Vagina (tissue), 2 donors: ENCODE measurements around the gene PTCD3. TPM values are rescaled to one million over a fixed set of nuclear protein-coding genes. Genes with fewer than 3 reads are reported as not detected.

Source experiments
- DNase-seq, 2 donors: peaks; one replicate each; pipeline ENCODE4 v3.0.0-alpha.2; 2017; ENCODE audit errors: extremely low spot score in 2 of 2
- H3K27ac ChIP-seq: fragments of 200-600 bp; sonication (generic); one replicate; pipeline ENCODE4 v1.5.1; 2019
- H3K27me3 ChIP-seq: fragments of 200-600 bp; sonication (generic); one replicate; pipeline ENCODE4 v1.5.1; 2019
- H3K36me3 ChIP-seq, 2 donors: fragments of 200-600 bp; sonication (generic); one replicate each; pipeline ENCODE4 v1.5.1; 2017 to 2019
- H3K4me1 ChIP-seq: fragments of 200-600 bp; sonication (generic); one replicate; pipeline ENCODE4 v1.5.1; 2019
- H3K4me3 ChIP-seq, 2 donors: fragments of 200-600 bp; sonication (generic); 1 replicate in 1 of 2; 2 replicates in 1 of 2; pipeline ENCODE4 v1.5.1; 2016 to 2019
- H3K9me3 ChIP-seq: fragments of 200-600 bp; sonication (generic); one replicate; pipeline ENCODE4 v1.5.1; 2019
- CTCF ChIP-seq, 3 experiments: fragments of 450-650 bp in 2 of 3; fragments of 200-600 bp in 1 of 3; sonication (generic) in 1 of 3; IDR thresholded peaks; one replicate each; pipeline ENCODE4 v1.5.1; 2017 to 2019; ENCODE audit warnings: antibody characterized with exemption in 3 of 3, mild to moderate bottlenecking in 2 of 3, moderate library complexity in 2 of 3
- POLR2A ChIP-seq, 2 donors: fragments of 450-650 bp; IDR thresholded peaks; one replicate each; pipeline ENCODE4 v1.6.1; 2017; ENCODE audit warnings: antibody characterized with exemption in 2 of 2, mild to moderate bottlenecking in 2 of 2, moderate library complexity in 2 of 2
- POLR2AphosphoS5 ChIP-seq, 2 donors: sonication (generic); formaldehyde crosslinking; IDR thresholded peaks; one replicate each; pipeline ENCODE4 v1.9.0; 2017; ENCODE audit warnings: antibody characterized with exemption in 2 of 2, mild to moderate bottlenecking in 2 of 2, low read depth in 1 of 2; ENCODE audit not compliant: insufficient read depth in 1 of 2
- intact Hi-C: fragments of 100-400 bp; cut with DNase I; formaldehyde crosslinking; loops from one replicate; pipeline ENCODE4 v1.15.1; 2023
- total RNA-seq: library from RNA; depleted of rRNA; stranded (reverse); fragments of >200 nt; gene quantifications from one replicate; pipeline ENCODE4 v1.2.3, GENCODE V29; 2016

Gene PTCD3
- total RNA-seq, 1 donor from 2014 or later: 61.6 TPM

GRCh38 chr2:86081724-86082123 is 24.3 kb upstream of the PTCD3 start:
- Histone ChIP-seq H3K4me1 (peaks cover 17% of the 10 kb centered on the region), H3K27ac (no peak overlapping the region), H3K4me3 (no peak overlapping the region), H3K9me3 (no peaks in the 10 kb centered on the region), H3K27me3 (no peaks in the 10 kb centered on the region), H3K36me3 (peaks cover 0 to 15% of the 10 kb centered on the region in 2 donors)
- TF ChIP-seq POLR2A (IDR thresholded peaks at IDR 0.05): no peak
- intact Hi-C loops: loop anchor here (10.0 kb wide), 1 partner anchor 367 kb away; no protein-coding TSS in a partner anchor
- no peak for DNase-seq

DNA sequence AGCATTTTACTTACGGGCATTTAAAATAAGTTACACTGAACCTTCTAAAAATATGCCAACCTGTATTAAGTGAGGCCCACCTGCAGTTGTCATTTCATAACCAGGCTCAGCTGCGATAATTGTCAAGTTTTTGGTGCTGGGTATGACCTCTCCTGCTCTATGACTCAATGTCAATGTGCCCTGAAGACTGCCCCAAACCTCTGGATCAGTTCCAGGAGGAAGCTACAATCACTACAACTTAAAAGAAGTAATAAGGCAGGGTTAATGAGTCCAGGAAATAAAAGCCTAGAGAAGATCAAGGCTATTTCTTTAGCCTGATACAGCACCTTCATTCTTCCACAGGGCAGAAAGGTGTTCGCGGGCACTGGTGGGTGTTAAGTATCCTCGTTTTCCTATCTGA is 23.3 kb upstream of the PTCD3 start:
- DNase-seq: no peak
- intact Hi-C loops: loop anchor here (10.0 kb wide), 1 partner anchor 368 kb away; no protein-coding TSS in a partner anchor

GRCh38 chr2:86087936-86088850 is 17.8 kb upstream of the PTCD3 start:
- H3K36me3 ChIP-seq: peaks cover 0 to 44% of the 10 kb centered on the region in 2 donors

More for the DNA sequence above, 23.3 kb upstream of the PTCD3 start:
- TF ChIP-seq CTCF (IDR thresholded peaks at IDR 0.05): no peak
- TF ChIP-seq POLR2A (IDR thresholded peaks at IDR 0.05): no peak
- no peak for TF ChIP-seq POLR2AphosphoS5 (IDR thresholded peaks at IDR 0.05; ENCODE audit: insufficient read depth in 1 of 2, low read depth in 1 of 2)
- Histone ChIP-seq H3K36me3 (peaks cover 0 to 18% of the 10 kb centered on the region in 2 donors), H3K9me3 (no peaks in the 10 kb centered on the region), H3K4me1 (peaks cover 17% of the 10 kb centered on the region), H3K4me3 (no peak overlapping the region), H3K27ac (no peak overlapping the region), H3K27me3 (no peaks in the 10 kb centered on the region)

GRCh38 chr2:86094229-86094628 is 11.8 kb upstream of the PTCD3 start:
- Histone ChIP-seq H3K27me3 (no peaks in the 10 kb centered on the region), H3K27ac (no peak overlapping the region), H3K36me3 (peaks cover 0 to 58% of the 10 kb centered on the region in 2 donors), H3K4me1 (no peaks in the 10 kb centered on the region), H3K4me3 (no peak overlapping the region), H3K9me3 (no peaks in the 10 kb centered on the region)
- intact Hi-C loops: no loop called here
- no peak for DNase-seq
- TF ChIP-seq CTCF (IDR thresholded peaks at IDR 0.05) (no peak), POLR2AphosphoS5 (IDR thresholded peaks at IDR 0.05; ENCODE audit: insufficient read depth in 1 of 2, low read depth in 1 of 2) (no peak), POLR2A (IDR thresholded peaks at IDR 0.05) (no peak)

More at GRCh38 chr2:86087936-86088850, 17.8 kb upstream of the PTCD3 start:
- no peaks in the 10 kb centered on the region for H3K9me3 ChIP-seq
- no peak overlapping the region for H3K4me3 ChIP-seq
- TF ChIP-seq CTCF (IDR thresholded peaks at IDR 0.05): no peak
- TF ChIP-seq POLR2A (IDR thresholded peaks at IDR 0.05): no peak
- TF ChIP-seq POLR2AphosphoS5 (IDR thresholded peaks at IDR 0.05; ENCODE audit: insufficient read depth in 1 of 2, low read depth in 1 of 2): no peak
- no peaks in the 10 kb centered on the region for H3K4me1 ChIP-seq
- H3K27ac ChIP-seq: no peak overlapping the region
- no peak for DNase-seq
- intact Hi-C loops: loop anchor here (10.0 kb wide), 1 partner anchor 373 kb away; no protein-coding TSS in a partner anchor
- no peaks in the 10 kb centered on the region for H3K27me3 ChIP-seq

- TF ChIP-seq POLR2A (IDR thresholded peaks at IDR 0.05): no peak
- TF ChIP-seq POLR2AphosphoS5 (IDR thresholded peaks at IDR 0.05; ENCODE audit: insufficient read depth in 1 of 2, low read depth in 1 of 2): no peak
- no peak for TF ChIP-seq CTCF (IDR thresholded peaks at IDR 0.05)
- Histone ChIP-seq H3K9me3 (no peaks in the 10 kb centered on the region), H3K4me3 (no peak overlapping the region), H3K27me3 (no peaks in the 10 kb centered on the region), H3K36me3 (peaks cover 0 to 47% of the 10 kb centered on the region in 2 donors), H3K27ac (no peak overlapping the region), H3K4me1 (no peaks in the 10 kb centered on the region)
- no peak for DNase-seq
- intact Hi-C loops: no loop called here
These were observed 8.7 kb upstream of the PTCD3 start for GRCh38 chr2:86097114-86097896.
